ENCODE measurements around the gene CLDN24.
"Not testable (repeated sequence)": the region's sequence is repeated elsewhere in the genome, so short reads cannot be mapped to it uniquely, and the experiment has no call there.

CLDN24 gene

DNA sequence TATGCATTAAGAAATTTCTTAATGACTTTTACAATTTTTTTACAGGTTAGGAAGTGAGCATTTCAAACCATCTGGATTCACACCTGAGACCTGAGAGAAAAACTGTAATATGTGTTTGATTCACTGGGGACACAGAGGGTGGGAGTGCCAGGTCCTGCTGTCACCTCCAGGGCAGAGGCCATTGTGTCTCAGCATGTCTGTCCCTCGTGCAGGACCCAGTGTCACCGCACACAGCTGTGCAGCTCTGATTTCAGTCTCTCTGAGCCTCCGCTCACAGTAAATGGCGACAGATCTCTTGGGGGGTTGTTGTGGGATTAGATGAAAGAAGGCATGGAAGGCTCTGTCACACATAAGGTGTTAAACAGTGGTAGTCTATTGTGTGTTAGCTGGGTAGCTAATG, 23.0 kb upstream of the CLDN24 start:
- no peak for DNase-seq

DNA sequence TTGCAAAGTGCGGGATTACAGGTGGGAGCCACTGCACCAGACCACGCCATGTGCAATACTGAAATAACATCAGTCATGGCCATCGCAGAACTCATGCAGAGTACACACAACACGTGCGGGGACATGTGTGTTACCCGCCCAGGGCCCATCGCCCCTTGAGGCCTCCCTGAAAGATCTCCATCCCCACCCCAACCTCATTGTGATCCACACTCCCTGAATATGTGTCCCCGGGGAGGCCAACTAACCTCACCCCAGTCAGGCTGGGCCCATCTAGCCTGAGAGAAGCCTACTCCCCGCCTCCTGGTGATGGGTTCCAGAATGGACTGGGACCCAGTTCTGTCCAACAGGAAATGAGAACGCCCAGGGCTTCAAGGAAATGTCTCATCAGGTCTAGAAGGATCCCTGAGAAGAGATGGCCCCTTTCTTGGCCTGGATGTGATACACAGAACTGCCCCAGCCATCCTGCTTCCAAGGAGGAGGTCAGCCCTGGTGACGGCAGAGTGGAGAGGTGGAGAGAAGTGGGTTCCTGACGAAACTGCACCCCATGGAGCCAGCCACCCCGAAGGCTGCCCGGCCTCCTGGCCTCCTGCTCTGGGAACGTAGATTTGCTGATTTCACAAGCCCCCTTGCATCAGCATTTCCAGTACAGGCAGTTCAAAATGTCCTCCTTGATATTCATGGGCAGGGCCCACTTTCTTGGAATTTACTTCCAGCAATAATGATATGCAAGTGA, 22.5 kb upstream of the CLDN24 start:
- no peak for DNase-seq

DNA sequence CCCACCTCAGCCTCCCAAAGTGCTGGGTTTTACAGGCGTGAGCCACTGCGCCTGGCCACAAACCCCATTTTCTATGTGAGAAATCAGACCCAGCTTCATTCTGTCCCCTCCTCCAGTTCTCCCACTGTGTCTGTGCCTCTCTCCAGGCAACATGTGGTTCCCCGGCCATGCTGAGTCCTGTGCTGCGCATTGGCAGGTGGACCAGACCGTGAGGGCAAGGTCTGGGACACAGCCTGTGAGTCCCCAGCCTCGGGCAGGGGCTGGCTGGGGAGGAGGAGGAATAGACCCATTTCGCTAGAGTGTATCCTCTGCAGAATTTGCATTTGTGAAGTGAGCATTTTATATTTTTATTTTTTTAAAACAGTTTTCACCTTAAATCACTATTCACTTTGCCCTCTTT, 21.5 kb upstream of the CLDN24 start:
- DNase-seq = no peak

DNA sequence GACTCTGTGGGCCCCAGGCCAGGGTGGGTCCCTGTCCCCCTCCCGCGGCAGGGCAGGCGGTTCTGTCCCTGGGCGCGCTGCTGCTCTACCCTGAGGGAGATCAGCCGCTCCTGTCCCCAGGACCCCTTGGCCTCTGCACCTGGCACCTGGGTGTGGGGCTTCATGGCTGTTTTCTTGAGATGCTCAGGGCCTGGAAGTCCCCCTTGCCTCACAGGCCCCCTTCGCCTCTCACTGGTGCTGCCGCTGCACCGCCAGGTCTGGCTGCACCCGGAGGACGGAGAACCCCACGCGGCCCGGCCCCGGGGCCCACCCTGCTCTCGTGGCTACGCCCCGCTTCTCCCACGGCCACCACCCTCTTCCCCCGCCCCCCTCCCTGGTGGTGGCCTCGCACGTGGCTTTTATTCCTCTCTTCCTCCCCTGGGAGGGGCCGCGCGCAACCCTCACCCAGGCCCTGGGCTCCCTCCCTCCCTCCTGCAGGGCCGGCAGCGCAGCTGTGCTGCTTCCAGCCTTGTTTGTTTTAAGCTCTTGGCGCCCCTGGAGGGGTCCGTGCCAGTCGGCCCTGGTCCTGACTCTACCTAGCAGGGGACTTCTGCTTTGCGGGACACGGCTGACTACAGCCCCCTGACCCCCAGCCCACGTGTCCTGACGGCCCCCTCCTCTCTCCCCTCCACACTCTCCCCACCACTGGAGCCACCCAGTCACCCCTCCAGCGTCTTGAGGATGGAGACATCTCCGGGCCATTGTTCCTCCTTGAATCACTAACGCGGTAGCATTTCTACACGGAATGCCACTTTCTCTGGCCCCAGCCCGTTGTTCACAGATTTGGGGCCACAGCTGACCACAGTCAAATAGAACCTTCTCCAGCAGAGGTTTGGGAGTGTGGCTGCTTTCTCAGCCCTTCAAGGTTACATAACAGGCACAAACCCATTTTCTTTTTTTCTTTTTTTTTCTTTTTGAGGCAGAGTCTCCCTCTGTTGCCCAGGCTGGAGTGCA, 20.6 kb upstream of the CLDN24 start:
- DNase-seq = no peak

GRCh38 chr4:183337833-183338232, 15.6 kb upstream of the CLDN24 start:
- no peak for DNase-seq

DNA sequence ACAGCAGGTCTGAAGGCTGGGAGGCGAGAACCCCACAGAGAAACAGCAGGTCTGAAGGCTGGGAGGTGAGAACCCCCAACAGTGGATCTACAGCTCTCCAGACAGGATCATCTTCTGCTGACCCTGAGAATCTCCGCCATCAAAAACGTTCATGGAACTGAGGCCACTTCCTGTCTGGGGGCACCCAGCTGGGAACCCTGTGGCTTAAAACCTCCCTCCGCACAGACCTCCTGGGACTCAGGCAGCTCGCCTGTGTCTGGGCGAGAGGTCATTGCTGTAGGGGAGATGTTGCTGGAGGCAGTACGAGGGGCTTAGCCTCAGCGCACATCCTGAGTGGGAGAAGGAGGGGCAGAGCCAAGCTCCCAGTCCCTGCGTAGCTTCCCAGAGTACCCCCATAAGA, 15.1 kb upstream of the CLDN24 start:
- no peak for DNase-seq

DNA sequence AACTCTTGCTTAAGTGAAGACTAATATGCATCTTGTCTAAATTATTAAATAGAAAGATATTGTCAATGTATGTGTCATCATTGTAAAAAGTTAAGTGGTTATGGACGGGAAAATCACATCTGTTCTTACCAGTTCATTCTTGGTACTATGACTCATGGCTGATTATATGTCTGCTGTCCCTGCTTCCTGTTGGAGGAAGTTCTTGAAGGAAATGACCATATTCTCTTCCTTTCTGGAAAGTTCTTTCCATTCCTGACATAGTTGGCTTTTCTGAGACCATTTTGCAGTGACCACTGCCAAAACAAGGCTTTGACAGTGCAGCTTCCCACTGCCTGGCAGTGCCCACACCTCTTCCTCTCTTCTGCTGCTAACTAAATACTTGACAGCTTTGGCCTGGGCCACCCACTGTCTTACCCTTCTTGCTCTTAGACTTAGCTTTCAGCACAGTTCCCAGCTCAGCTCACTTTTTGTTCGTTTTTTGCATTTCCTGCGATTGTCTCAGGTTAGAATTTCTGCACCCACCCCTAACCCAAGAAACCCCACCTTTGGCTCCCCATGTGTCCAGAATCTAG, 13.2 kb upstream of the CLDN24 start:
- no peak for DNase-seq

DNA sequence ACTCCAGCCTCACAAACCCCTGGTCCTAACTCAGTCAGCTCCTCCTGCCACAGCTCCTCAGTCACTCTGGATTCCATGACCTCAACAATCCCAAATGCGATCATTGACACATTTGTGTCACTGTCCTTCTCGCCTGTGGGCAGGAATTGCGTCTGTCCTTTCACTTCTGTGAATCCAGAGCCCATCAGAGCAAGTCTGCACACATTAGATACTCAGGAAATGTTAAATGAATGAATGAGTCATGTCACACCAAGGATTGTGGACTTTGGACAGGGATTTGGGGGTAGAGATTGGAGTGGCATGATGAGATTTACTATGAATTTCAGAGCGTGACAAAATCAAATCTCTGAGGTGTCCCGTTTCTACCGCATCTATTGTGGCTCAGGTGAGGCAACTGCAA, 11.8 kb upstream of the CLDN24 start:
- no peak for DNase-seq

DNA sequence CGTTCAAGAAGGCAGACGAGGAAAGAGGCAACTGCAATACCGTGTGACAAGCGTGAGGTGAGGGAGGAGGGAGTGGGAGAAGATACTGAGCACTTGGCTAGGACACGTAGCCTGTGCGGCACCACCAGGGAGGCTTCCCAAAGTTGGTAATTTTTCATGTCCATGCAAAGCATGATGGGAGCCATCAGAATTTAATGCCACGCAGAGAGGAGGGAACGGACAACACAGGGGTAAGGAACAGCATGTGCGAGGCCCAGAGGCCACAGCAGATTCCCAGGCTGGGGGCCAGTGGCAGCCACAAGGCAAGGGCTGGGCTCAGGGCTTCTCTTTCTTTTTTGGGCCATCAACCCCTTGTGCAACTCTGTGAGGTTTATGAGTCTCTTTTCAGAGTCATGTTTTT, 11.0 kb upstream of the CLDN24 start:
- no peak for DNase-seq

- no peak for DNase-seq
These were observed 10.2 kb upstream of the CLDN24 start for GRCh38 chr4:183332447-183332846.

DNA sequence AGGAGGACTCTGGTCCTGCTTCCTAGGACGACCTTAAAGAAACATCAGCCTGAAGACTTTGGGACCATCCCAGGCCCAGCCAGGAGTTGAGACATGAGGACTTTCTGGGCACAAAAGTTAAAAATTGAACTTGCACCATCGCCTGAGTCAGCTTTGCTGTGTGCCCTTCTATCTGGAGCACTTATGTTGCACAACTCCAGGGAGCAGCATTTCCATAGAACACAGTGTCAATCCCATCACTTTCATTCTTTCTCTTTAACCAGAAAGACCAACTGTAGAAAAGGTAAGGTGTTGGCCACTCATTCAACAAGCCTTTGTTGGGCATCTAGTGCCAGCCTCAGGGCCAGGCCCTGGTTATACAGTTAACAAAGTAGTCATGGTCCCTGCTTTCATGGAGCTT, 8.6 kb upstream of the CLDN24 start:
- no peak for DNase-seq

DNA sequence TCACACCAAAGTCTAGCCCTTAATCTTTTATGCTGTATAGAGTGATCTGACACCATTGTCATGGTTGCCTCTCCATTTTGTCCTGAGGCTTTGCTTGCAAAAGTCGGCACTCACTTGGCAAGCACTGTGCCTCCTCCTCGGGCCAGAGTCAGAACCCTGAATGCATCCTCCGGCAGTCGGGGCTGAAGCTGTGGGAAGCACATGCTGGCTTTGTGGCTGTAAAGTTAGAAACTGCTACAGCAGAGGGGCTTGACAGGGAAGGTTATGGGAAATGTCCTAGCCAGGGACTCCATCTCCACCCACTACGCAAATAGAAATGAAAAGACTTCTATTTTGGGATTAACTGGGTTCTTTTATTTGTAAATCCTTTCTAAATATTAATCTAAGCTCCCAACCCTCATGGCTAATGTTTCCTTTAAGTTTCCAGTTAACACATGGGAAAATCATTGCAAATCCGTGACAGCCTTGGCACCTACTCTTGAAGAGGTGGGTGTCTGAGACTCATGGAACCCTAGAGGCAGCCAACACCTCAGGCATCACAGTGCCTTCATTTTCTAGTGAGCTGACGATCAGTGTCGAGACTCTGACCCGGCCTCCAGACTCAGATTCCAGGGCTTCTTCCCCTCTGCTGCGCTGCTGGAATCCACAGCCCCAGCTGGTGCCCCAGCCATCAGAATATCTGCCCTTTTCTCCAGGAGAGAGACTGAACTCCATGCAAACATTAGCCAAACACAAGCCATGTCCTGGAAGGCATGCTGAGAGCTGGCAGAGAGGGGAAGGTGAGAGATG, 7.9 kb upstream of the CLDN24 start:
- DNase-seq = no peak

DNA sequence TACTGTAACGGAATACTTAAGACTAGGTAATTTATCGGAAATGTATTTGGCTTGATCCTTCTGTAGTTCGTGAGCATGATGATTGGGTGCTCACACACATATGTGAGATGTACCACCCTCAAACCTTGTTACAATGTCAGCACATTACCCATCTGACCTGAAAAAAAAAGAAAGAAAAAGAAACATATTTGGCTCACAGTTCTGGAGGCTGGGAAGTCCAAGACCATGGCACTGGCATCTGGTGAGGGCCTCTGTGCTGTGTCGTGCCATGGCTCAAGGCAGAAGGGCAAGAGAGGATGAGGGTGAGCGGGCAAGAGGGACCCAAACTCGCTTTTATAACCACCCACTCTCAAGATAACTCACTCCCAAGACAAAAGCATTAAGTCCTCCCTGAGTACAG, 7.0 kb upstream of the CLDN24 start:
- no peak for DNase-seq

- no peak for DNase-seq
These were observed 6.6 kb upstream of the CLDN24 start for GRCh38 chr4:183328832-183329231.

DNA sequence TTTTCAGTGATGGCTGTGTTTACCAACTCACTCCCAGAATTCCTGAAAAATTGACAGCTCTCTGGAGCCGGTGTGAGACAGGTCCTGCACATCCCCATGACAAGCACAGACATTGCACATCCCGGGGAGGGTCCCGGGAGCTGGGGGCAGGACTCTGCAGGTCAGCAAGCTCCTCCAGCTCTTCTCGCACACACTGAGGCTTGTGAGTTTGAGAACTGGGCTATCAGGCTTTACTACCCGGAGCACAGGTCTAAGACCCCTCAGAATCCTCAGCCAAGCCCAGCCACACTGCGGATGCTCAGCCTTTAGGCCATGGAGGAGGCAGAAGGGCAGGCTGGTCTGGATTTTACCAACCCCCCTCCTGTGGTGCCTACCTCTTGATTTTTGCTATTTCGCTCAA, 5.6 kb upstream of the CLDN24 start:
- no peak for DNase-seq

DNA sequence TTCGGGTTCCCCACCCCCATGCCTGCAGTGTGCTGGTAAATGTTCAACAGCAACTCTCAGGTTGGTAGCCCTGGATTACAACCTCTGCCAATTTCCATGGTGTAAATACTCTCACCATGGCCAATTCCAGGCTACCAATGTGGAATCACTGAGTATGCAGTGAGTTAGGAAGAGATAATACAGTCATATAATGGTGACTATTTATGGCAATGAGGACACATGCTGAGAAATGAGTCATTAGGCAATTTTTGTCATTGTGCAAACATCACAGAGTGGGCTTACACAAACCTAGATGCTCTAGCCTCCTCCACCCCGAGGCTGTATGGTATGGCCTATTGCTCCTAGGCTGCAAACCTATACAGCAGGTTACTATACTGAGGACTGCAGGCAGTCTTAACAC, 4.6 kb upstream of the CLDN24 start:
- no peak for DNase-seq

- not testable (repeated sequence) for DNase-seq
These were observed 4.2 kb upstream of the CLDN24 start for GRCh38 chr4:183326387-183326786.

- no peak for DNase-seq
These were observed 2.4 kb upstream of the CLDN24 start for GRCh38 chr4:183324619-183325018.

- not testable (repeated sequence) for DNase-seq
These were observed 1.8 kb upstream of the CLDN24 start for GRCh38 chr4:183324056-183324455.

DNA sequence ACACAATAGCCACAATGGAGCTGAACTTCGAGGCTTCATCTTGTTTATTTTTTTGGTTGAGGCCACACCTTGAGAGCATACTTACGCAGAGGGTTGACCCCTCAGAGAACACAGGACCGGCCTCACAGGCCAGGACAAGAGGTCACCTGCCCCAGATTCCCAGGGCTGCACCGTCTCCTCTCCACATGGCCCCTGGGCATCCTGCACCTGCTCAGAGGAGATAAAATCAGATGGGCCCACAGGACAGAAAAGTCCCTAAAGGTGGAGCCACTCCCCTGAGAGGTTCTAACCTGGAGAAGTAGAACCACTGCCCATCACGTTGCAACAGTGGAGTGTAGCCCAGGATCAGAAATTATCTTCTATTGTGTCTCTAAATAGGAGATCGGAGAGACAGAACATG, 1.1 kb upstream of the CLDN24 start:
- DNase-seq = no peak

GRCh38 chr4:183321516-183321915, 710 bp downstream of the CLDN24 start:
- DNase-seq = no peak

DNA sequence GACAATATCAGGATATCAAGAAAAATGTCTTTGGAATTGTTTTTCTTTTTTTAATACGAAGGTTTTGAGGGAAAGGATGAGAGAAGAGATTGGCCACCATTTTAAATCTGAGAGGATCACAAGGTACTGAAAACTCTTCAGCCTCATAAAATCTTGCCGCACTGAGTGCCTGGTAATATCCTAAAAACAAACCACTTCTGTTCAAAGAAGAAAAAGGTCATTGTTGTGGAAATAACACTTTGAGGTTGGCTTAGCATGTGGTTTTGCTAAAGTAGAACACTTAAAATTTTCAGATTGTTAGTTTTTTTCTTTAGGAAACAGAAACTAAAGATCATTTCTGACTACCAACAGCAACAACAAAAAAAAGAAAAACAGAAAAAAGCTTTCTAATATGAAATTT, 1.1 kb downstream of the CLDN24 start:
- DNase-seq = no peak

Data from stimulated activated CD4-positive, alpha-beta T cell treated with anti-CD3 and anti-CD28 coated beads, Interleukin-15, amount 100 ng/mL, for 24 hours (primary cell).